Measurements from ENCODE around the gene MAU2.
"Not testable (repeated sequence)": the region's sequence is repeated elsewhere in the genome, so short reads cannot be mapped to it uniquely, and the experiment has no call there.

MAU2 gene

DNA sequence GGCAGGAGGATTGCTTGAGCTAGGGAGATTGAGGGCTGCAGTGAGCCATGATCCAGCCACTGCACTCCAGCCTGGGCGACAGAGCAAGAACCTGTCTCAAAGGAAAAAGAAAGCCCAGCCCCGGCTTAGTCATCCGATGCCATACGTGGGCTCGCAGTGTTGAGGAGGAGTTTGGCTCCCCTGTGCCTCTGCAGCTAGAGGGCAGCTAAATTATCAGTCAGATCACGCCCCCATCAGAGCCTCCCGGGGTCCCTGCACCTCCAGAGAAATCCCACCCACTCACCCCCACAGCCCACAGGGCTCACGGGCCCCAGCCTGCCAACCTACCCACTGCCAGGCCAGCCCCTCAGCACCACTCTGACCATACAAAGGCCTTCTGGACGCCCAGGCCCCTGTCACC is 27.6 kb downstream of the MAU2 start:
- no peak for DNase-seq

DNA sequence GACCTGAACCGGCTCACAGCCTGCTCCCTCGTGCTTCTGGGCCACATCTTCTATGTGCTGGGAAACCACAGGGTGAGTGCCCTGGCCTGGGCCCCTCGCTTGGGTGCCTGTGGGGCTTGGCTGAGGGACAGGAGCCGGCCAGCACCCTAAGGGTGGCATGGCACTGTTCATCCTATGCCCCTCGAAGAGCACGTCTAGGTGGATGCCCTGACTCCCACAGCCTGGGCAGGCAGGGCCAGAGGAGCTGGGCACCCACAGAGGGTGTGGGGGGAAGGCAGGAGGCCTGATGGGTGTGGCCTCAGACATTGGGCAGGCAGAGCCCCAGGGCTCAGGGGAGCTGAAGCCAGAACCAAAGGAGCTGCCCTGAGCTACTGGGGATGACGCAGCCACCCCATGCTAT is 28.7 kb downstream of the MAU2 start:
- no peak for DNase-seq

DNA sequence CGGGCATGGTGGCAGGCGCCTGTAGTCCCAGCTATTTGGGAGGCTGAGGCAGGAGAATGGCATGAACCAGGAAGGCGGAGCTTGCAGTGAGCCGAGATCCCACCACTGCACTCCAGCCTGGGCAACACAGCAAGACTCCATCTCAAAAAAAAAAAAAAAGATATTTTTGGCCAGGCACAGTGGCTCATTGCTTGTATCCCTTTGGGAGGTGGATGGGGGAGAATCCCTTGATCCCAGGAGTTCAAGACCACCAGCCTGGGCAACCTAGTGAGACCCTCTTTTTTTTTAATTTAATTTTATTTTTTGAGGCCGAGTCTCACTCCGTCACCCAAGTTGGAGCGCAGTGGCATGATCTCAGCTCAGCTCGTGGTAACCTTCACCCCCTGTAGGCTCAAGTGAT is 30.1 kb downstream of the MAU2 start:
- not testable (repeated sequence) for DNase-seq

DNA sequence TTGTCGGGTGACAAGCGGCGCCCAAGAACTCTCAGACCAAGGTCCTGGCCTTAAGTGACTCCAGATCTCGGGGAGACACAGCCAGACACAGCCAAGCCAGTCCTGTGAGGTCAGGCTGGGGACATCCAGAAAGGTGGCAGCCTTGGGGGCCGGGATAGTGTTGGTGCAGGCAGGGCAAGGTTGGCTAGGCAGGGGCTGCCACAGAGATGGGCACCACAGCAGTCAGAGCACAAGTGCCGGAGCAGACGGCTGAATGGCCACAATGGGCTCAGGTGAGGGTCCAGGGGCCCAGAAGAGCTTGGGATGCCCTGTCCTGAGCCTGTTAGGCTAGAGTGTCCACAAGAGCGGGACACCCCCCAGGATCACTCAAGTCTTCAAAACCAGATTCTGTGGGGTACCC is 32.2 kb downstream of the MAU2 start:
- no peak for DNase-seq

DNA sequence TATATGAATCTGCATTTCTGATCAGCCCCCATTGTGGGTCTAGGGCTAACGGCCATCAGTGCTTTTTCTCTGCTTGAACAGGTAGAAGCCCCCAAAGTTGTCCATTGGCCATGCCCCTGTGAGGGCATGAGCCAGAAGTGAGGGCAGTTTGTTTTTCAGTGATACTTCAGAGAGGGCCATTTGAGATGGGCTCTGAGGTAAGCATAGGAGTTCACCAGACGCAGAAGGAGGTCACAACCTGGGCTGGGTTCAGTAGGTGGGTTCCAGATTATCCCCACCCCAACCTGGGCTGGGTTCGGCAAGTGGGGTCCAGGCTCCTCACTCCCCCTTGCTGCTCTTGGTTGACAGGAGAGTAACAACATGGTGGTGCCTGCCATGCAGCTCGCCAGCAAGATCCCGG is 33.4 kb downstream of the MAU2 start:
- no peak for DNase-seq

DNA sequence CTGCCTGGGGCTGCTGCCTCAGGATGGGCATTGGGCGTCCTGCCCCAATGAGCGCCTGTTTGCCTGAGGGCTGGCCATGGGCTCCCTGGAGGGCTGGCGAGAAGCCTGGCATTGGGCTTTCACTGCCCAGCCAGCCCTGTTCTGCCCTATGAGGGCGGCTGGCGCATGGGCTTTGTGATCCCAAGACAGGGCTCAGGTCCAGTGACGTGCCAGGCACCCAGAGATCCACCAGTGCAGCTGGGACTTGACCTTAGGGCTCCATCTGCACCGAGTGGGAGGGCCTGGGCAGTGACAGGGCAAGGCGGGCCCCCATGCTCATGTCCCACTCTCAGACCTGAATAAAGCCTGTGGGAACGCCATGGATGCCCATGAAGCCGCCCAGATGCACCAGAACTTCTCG is 34.3 kb downstream of the MAU2 start:
- no peak for DNase-seq

DNA sequence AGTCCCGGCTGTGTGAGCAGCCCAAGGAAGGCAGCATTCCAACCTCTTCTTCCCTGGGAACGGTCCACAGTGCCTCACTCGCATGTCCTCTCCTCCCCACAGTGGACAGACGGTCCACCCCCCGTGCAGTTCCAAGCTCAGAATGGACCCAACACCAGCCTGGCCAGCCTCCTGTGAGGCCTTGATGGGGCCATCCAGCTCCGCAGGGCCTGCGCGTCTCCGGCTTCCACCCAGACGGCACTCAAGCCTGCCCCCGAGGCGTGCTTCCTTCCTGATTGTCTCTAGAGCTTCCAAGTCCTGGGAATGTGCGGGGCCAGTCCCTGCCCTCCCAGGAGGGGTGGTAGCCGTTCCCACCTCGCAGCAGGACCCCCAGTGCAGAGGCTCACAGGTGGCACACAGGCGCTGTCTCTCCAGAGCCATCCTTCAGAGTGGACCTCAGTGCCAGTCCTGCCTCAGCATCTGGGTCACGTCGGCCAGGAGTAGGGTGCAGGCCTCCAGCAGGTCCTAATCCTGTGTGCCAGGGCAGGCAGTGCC is 35.0 kb downstream of the MAU2 start:
- DNase-seq, result no peak

DNA sequence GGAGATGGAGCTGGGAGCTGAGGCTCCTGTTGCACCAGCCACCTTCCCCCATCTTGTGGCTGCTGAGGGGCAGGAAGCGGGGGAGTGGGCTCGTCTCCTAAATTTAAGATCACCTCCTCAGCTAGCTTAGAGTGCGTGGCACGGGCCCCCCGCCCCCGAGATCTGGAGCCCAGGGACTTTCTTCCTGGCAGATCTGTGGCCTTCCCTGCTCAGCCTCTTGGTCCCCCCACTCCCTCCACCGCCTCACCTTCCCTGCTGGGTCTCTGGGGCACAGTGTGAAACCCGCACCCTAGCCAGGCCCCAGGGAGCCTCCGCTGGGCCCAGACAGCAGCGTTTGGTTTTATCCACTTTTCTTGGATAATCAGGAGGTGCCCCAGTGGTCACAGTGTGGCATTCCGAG is 35.9 kb downstream of the MAU2 start:
- no peak for DNase-seq

DNA sequence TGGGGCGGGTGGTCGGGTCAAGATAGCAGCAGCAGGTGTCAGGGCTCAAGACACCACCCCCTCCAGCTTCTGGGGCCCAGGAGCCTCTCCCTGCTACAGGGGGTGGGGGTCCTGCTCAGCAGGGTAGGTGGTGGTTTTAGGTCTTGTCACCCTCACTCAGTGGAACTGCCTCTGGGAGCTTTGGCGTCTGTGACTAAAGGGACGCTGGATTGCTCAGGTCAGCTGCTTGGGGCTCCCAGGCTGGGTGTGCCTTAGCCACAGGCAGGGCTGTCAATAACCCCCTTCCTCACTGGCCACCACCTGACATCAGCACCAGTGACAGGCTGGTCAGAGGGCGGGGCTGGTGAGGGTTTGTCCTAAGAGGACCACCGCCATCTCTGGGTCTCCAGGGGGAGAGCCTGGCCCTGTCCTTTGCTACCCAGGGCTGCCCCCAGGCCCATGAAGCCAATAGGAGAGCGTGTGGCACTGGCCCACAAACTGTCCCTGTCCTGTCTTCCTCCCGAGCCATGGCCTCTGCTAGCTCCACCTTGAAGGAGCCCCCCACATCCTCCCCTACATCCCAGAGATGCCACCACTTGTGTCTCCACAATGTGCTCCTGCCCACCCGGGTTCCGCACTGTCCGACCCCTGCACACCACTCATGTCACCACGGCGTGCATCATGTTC is 36.4 kb downstream of the MAU2 start:
- no peak for DNase-seq

DNA sequence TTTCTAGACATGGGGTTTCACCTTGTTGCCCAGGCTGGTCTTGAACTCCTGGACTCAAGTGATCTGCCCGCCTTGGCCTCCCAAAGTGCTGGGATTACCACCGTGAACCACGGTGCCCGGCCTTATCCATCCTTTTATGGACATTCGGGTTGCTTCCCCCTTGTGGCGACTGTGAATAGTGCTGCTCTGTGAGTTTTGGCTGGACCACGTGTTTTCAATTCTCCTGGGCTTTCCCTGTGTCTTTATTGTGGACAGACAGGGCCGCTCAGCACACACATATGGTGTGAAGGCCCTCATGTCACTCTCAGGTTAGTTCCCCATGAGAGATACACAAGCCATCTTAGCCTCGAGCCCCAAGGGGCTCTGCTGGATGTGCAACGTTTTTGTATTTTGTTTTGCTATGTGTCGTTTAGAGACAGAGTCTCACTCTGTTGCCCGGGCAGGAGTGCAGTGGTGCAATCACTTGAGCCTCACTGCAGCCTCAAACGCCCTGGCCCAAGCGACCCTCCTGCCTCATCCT is 40.5 kb downstream of the MAU2 start:
- peak; percentile 64 to 67 for DNase-seq

DNA sequence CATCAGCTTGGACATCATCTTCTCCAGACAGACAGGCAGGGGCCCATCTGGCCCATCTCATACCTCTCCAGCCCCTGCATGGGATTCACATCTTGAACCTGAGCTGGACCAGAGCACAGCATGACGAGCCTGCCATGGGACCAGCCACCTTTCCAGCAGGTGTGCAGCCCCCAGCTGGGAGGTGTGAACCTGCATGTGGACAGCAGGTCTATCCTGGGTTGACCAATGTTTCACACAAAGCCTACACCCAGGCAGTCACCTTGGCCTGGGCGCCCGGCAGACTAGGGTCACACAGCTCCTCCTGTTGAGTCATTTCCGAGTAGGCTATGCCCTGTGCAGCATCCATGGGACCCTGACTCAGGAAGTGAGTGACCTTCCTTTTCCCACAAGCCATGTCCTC is 41.4 kb downstream of the MAU2 start:
- no peak for DNase-seq

DNA sequence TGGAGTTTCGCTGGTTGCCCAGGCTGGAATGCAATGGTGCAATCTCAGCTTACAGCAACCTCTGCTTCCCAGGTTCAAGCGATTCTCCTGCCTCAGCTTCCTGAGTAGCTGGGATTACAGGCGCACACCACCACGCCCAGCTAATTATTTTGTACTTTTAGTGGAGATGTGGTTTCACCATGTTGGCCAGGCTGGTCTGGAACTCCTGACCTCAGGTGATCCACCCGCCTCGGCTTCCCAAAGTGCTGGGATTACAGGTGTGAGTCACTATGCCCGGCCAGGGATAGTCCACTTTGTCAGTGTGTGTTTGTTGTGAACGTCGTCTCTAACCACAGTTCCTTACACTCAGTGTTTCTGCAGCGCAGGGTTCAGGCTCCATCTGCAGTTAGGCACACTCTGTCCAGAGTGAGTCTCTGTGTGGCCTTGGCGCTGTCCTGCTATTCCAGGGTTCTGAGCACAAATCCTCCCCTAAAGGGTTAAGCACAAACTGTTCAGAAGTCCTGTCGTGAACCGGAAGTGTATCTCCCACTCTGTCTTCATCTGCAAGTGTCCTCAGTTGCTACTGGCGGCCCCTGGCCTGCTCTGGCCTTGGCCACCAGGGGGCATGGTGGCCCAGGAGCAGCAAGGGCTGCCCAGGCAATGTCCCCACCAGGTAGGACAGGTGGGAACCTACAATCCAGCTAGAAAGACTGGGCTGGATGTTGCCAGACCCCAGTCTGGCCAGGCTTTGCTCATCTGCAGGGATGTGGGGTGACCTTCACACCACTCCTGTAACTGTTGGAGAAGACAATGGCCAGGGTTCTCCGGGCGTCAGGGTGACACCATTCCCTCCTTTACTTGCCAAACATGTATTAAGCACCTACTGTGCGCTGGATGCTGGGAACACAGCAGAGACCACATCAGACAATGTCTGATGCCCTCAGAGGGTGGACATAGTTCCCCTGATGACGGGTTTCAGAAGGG is 46.1 kb downstream of the MAU2 start:
- DNase-seq, result peak; percentile 4 to 17

DNA sequence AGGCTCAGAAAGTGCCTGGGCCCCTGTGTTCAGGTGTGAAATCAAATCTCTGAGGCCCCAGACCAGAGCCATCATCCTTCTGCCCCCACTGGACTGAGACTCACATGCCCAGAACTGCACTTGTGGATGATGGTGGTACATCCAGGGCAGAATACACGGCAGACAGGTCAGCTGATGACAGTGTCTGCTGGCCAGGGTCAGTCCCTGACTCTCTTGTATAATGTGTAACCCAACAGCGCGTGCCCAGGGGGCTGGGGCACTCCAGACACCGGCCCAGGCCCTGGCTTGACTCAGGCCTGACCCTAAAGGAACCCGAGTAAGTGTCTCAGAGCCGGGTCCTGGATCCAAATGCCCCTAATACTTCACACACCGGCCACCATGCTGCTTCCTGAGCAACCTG is 47.5 kb downstream of the MAU2 start:
- DNase-seq, result no peak

DNA sequence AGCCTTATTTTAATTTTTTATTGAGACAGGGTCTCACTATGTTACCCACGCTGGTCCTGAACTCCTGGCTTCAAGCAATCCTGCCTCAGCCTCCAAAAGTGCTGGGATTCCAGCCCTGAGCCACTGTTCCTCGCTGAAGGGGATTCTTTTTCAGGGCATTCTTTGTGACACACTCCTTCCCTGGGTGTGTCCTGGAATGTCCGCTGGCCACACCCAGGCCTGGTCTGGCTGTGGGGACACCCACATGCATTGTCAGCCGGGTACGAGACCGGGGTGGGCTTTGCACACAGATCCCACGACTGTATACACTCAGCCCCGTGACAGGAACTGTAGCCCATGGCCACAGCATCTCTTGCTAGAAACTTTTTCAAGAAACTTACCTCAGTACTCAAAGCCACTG is 50.4 kb downstream of the MAU2 start:
- DNase-seq, result no peak

DNA sequence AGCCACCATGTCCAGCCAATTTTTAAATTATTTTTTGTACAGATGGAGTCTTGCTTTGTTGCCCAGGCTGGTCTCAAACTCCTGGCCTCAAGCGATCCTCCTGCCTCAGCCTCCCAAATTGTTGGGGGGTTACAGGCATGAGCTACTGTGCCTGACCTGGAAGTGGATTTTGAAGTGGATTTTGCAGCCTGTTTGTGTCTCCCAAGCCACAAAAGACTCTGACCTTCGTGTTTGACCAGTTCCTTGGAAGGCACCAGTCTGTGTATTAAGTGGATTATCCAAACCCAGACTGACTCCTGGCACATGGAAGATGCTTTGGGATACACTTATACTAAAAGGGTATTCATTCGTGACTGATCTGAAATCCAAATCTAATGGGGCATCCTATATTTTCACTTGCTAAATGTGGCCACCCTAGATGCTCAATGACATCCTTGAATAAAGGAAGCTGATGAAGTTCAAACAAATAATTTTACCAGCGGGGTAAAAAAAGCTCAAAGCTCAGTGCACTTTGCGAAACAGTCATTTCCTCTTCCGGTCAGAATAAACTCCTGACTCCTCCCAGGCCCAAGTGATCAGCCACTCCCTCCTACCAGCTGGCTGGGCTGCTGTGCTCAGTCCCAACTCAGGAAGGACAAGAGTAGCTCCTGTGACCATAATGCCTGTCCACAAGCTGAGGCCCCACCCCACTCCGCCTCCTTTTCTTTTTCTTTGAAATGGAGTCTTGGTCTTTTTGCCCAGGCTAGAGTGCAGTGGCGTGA is 52.2 kb downstream of the MAU2 start:
- DNase-seq, result no peak

DNA sequence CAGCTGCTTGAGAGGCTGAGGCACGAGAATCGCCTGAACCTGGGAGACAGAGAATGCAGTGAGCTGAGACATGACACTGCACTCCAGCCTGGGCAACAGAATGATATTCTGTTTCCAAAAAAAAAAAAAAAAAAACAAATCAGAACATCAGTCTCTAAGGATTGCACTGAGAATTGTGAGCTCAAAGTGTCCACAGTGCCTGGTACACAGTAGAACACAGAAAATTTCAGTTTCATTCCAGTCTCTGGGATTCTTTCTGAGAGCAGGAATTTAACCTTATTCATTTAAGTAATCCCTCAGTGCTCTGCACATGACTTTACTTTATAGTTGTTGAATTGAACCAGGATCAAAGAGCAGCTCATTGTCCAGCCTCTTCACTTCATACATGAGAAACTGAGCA is 58.9 kb downstream of the MAU2 start:
- DNase-seq, result no peak

DNA sequence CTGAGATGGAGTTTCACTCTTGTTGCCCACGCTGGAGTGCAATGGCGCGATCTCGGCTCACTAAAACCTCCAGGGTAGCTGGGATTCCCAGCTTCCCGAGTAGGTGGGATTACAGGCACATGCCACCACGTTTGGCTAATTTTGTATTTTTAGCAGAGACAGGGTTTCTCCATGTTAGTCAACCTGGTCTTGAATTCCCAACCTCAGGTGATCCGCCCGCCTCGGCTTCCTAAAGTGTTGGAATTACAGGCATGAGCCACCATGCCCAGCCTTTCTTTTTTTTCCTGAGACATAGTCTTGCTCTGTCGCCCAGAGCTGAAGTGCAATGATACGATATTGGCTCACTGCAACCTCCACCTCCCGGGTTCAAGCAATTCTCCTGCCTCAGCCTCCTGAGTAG is 59.7 kb downstream of the MAU2 start:
- not testable (repeated sequence) for DNase-seq

DNA sequence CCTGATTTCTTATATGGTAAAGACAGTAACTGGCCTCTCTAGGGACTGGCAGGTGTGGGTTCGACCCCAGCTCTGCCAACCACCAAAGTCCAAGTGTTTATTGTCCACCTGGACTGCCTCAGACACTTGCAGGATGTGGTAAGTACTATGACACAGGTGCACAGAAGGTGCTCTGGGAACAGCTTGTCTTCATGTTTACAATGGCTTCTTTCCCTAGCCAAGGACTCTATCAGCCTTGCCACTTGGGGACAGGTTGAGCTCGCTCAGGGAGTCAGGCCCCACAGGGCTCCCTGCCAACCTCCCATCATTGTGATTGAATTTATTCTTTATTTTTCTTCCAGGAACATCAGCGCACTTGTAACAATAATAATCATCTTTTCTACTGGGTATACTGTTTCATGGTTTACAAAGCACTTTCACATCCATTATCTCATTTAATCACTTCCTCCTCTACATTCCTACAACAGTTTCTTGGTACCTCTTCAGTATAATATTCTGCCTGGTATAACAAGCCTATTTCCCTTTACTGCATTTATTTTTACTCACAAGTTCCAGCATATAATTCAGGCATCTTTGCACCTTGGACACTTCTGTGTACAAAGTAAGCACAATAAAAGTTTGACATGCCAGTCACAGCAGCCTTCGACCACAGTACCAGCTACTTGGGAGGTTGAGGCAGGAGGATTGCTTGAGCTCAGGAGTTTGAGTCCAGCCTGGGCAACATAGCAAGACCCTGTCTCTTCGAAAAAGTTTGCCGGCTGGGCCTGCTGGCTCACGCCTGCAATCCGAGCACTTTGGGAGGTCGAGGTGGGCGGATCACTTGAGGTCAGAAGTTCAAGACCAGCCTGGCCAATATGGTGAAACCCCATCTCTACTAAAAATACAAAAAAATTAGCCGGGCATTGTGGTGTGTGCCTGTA is 60.6 kb downstream of the MAU2 start:
- DNase-seq, result no peak

DNA sequence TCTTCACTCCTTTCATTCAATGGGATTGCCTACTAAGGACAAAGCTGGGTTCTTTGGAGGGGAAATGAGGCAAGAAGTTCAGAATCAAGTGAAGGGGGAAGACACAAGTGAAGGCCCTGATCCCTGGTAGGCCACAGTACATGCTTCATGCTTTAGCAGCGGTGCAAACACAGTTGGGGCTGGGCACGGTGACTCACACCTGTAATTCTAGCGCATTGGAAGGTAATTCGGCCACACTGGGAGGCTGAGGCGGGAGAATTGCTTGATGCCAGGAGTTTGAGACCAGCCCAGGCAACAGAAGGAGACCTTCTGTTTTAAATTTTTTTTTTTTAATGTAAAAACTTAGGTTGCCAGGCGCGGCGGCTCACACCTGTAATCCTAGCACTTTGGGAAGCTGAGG is 61.5 kb downstream of the MAU2 start:
- DNase-seq, result no peak

DNA sequence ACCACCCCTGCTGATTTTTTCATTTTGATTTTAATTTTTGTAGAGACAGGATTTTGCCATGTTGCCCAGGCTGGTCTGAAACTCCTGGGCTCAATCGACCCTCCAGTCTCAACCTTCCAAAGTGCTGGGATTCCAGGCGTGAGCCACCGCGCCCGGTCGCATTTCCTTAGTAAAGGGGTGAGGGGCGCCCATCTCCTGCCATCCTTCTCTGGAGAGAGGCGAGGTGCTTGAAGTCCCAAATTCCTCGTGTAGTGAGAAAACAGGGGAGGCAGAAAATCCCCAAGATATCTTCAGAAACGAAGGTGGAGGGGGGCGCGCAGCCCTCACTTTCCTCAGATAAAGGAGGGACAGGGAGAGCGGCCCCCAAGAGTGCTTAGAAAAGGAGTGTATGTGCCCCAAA is 63.9 kb downstream of the MAU2 start:
- DNase-seq, result no peak

DNA sequence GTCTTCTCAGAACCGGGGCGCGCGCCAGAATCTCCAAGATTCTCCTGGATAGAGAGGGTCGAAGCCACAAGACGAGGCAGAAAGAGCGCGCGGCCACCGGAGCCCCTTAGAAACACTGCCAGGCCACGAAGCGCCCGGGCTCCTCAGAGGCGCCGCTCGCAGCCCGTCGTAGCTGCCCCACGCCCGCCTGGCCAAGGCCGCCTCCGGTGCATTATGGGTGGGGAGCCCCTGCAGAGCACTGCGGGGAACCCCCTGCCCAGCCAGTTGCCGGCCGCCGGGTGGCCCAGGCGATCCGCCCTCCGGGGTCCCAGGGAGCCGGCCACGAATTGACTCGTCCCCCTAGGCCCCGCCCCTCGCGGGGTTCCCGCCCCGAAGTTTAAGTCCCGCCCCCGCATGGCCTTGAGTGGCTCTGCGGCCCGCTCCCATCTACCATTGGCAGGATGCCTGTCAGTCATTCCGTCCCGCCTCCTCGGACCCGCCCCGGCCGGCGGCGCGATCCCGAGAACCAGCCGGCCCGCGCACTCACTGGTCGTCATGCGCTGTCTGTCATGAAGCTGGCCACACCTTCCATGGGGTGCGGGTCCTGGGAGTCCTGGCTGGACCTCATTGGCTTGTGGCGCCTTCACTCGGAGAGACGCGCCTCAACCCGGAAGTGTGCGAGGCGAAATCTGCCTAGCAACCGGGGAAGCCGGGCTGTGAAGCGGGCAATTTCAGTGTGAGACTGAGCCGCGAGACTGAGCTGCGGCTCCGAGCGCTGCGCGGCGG is 64.7 kb downstream of the MAU2 start:
- peak; percentile 95 to 99 for DNase-seq
